ENCODE data around the gene PRRT1.
A peak's percentile ranks its signal among the peaks of the same experiment; 100 is the strongest.
"Not testable (repeated sequence)": the region's sequence is repeated elsewhere in the genome, so short reads cannot be mapped to it uniquely, and the experiment has no call there.

The PRRT1 gene

GRCh38 chr6:32187725-32188380, 36.1 kb upstream of the PRRT1 start:
- DNase-seq: not testable (repeated sequence)

- no peak for DNase-seq
Observed at GRCh38 chr6:32187009-32187709, 35.4 kb upstream of the PRRT1 start.

- not testable (repeated sequence) for DNase-seq
Observed at GRCh38 chr6:32186151-32186840, 34.6 kb upstream of the PRRT1 start.

- not testable (repeated sequence) for DNase-seq
Observed at GRCh38 chr6:32185681-32186131, 34.0 kb upstream of the PRRT1 start.

- no peak for DNase-seq
Observed at GRCh38 chr6:32184084-32184640, 32.4 kb upstream of the PRRT1 start, which contains the start of gene AGER. Gene AGER (minus strand): TSS chr6:32184253. CDS start chr6:32184222, 31 bp downstream.

GRCh38 chr6:32183483-32184083, 31.8 kb upstream of the PRRT1 start:
- no peak for DNase-seq

GRCh38 chr6:32183030-32183429, 31.3 kb upstream of the PRRT1 start:
- no peak for DNase-seq

GRCh38 chr6:32182555-32182981, 30.8 kb upstream of the PRRT1 start:
- no peak for DNase-seq

- no peak for DNase-seq
Observed at GRCh38 chr6:32181915-32182529, 30.3 kb upstream of the PRRT1 start.

- no peak for DNase-seq
Observed at GRCh38 chr6:32181148-32181702, 29.5 kb upstream of the PRRT1 start.

GRCh38 chr6:32179766-32180405, 28.1 kb upstream of the PRRT1 start:
- no peak for DNase-seq

- no peak for DNase-seq
Observed at GRCh38 chr6:32178547-32179440, 27.1 kb upstream of the PRRT1 start.

- DNase-seq: peak; percentile 100
Observed at GRCh38 chr6:32177788-32178546, 26.2 kb upstream of the PRRT1 start, which contains the start of gene RNF5. Gene RNF5 (plus strand): TSS chr6:32178405. CDS start chr6:32178512, 107 bp downstream.

GRCh38 chr6:32177183-32177787, 25.5 kb upstream of the PRRT1 start:
- peak; percentile 82 for DNase-seq

- DNase-seq: no peak
Observed at GRCh38 chr6:32176476-32177182, 24.9 kb upstream of the PRRT1 start.

- DNase-seq: peak; percentile 89
Observed at GRCh38 chr6:32175711-32176475, 24.2 kb upstream of the PRRT1 start, which contains the start of gene AGPAT1. Gene AGPAT1 (minus strand): TSS chr6:32176084. CDS start chr6:32171496, 4,588 bp downstream.

- DNase-seq: no peak
Observed at GRCh38 chr6:32175322-32175710, 23.6 kb upstream of the PRRT1 start.

GRCh38 chr6:32174416-32174815, 22.7 kb upstream of the PRRT1 start:
- DNase-seq: no peak
